Measurements from ENCODE around the gene FHIP1A.
"Not testable (repeated sequence)": the region's sequence is repeated elsewhere in the genome, so short reads cannot be mapped to it uniquely, and the experiment has no call there.

FHIP1A gene
- total RNA-seq = 0 to 6.5 (median 0) reads per million in 17 experiments

DNA sequence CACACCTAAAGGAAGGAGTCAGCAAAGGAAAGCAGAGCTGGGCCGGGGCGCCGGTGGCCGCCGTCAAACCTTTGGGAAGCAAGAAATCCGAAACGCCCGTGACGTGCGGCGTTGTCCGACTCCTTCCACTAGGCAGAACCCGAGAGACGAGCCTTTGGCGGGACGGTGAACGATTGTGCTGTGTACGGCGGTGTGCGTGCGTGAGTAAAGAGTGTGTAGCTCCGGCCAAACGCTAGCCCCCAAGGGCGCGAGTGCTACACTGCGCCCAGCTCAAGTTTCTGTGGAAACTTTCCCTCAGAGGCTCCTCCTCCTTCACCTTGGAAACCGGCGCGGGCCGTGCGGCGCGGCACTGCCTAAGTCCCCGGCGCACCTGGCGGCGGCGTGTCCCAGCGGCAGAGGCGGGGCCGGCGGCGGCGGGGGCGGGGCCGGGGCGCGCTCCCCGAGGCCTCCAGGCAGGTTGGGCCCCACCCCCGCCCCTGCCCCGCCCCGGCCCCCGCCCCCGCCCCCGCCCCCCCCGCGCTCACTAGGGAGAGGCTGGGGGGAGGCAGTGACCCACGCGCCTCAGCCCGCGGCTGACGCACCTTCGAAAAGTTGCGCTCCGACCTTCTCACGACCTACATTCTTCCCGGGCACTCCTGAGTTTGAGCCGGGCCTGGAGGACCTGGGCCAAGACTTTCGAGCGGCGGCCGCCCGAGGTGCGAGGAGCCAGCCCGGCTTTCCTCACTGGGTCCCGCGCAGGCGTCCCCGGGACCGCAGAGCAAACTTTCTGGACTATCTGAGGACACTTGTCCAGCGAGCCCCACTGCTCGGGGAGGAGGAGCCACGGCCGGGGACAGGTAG, at the start of gene FHIP1A:
TSS of gene FHIP1A (plus strand) at position 547 of the 840 bp plus-strand sequence. CDS start 157,084 bp downstream, outside the sequence.
- peak; percentile 18 to 39 (median 24) for DNase-seq

DNA sequence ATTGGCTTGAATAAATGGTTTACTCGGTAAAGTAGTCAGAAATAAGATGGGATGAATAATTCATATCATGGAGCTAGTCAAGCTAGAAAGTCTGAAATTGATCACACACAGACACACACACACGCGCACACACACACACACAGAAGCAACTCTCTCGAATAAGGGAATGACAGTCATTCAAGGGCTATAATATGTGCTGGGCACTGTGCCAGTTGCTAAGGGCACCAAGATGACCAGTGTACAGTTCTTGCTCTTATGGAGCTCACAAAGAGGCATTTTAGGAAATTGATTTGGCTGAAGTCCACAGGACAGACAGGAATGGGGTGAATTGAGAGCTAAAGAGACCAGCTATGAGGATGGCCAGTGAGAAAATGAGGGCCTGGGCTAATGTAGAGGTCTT, 49.4 kb upstream of the FHIP1A start:
- DNase-seq = no peak

DNA sequence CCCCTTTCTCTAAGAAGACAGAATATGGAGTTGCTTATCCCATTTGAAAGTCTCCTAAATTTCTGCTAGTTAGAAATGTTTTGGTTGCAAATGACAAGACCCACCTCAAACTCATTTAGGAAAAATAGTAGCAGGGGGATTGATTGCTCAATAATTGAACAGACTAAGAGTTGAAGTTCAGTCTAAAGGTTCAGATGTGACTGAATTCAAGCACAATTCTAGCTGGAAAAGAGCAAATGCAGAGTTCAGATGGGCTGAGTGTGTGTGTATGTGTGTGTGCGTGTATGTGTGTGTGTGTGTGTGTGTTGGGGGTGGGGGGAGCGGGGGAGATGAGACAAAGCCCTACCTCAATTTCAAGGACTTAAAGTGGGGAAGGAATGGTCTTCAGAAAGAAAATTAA, 47.9 kb upstream of the FHIP1A start:
- DNase-seq = no peak

DNA sequence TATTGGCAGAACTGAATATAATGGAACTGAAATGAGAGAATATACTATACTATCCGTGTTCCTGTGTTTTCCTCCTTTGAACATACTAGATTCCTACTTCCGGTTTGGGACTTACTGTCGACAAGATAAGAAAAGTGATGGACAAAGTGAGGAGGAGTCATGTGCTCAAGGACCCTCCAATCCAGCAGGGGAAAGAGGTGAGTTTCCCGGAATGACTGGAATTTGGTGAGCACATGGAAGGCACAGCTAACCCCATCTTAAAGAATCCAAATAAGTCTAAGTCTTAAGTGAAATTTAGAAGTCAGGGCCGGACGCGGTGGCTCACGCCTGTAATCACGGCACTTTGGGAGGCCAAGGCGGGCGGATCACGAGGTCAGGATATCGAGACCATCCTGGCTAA, 47.0 kb upstream of the FHIP1A start:
- DNase-seq = no peak

DNA sequence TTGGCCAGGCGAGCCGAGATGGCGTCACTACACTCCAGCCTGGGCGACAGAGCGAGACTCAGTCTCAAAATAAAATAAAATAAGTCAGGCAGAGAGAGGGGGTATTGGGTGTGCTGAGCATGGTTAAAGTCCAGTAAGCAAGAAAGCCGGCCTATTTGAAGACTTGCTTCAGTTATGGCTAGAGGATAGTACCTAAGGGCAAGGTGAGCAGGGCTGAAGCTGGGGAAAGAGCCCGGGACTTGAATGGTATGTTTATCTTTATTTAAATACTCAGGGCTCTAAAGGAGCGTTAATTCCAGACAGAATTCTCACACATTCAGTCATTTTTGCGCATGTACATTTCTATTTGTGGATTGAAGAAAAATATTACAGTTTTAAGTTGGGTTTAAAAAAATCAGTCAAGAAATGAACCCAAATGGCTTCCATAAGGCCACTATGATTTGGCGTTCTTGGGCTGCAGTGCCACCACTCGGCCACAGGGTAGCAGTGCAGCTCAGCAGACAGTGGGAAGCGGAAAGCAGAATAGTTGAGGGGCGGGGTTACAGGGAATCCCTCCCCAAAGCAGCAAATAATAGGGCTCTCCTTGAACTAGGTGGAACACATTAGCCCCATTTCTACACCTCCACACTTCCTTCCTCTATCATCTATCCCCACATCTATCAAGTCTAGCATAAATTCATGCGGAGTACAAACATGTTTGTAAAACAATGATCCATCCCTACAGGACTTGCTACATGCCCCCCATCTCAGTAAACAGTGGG, 46.4 kb upstream of the FHIP1A start:
- DNase-seq = peak; percentile 78 to 89 (median 86)

DNA sequence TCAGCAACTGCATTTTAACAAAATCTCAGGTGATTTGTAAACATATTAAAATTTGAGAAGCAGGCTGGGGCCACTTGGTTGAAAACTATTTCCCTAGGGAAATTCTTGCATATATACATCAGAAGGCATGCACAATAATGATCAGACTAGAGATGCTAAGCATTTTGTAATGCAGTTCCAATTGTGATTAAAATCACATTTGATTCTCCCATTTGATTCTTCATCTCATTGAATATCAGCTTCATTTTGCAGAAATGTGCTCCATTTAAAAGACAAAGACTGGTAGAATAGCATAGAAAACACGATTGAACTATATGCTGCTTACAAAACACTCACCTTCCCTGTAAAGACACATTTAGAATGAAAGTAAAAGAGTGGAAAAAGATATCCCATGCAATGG, 32.4 kb upstream of the FHIP1A start:
- no peak for DNase-seq

DNA sequence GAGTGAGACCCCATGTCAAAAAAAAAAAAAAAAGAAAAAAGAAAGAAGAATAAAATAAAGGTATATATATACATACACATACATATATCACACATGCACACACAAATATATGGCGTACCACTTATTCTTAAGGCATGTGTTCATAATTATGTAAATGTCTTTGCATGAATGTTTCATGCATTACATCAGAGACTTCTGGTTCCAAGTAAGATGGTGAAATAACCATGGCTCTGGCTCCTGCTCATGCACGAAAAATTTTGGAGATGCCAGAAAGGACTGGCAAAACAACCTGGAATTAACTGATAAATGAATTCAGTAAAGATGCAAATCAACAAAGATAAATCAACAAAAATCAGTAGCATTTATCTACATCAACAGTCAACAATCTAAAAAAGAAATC, 19.7 kb upstream of the FHIP1A start:
- no peak for DNase-seq

DNA sequence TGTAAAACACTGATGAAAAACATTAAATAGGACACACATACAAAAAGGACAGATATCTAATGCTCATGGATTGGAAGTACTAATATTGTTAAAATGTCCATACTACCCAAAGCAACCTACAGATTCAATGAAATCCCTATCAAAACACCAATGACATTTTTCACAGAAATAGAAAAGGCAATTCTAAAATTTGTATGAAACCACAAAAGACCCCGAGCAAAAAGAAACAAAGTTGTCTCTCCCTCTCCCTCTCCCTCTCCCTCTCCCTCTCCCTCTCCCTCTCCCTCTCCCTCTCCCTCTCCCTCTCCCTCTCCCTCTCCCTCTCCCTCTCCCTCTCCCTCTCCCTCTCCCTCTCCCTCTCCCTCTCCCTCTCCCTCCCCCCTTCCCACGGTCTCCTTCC, 19.2 kb upstream of the FHIP1A start:
- DNase-seq = not testable (repeated sequence)

DNA sequence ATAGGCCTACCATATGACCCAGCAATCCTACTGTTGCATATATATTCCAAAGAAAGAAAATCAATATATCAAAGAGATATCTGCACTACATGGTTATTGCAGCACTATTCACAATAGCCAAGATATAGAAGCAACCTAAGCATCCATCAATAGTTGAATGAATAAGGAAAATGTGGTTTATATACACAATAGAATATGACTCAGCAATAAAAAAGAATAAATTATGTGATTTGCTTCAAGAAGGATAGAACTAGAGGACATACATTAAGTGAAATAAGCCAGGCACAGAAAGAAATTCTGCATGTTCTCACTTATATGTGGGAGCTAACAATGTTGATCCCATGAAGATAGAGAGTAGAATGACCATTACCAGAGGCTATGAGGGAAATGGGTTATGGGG, 13.1 kb upstream of the FHIP1A start:
- no peak for DNase-seq

DNA sequence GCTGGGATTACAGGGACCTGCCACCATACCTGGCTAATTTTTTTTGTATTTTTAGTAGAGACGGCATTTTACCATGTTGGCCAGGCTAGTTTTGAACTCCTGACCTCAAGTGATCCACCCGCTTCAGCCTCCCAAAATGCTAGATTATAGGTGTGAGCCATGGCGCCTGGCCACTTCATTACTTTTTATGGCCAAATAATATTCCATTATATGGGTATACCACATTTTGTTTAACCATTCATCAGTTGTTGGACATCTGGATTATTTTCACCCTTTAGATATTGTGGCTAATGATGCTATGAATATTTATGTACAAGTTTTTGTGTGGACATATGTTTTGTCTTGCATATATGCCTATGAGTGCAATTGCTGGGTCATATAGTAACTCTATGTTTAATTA, 8.6 kb upstream of the FHIP1A start:
- no peak for DNase-seq

DNA sequence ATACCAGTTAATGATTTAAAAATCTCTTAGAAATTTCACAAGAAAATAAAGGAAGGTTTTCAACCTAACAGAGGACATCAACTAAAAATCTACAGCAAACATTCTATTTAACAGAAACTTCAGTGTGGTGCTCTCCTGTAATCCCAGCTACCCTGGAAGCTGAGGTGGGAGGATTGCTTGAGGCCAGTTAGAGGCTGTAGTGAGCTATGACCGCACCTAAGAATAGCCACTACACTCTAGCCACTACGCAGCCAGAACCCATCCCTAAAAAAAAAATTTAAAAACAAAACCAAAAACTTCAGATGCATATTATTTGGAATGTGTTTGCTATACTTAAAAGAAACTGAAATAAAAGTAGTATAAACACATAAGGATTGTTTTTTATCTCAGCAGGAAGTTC, 7.2 kb upstream of the FHIP1A start:
- DNase-seq = no peak

DNA sequence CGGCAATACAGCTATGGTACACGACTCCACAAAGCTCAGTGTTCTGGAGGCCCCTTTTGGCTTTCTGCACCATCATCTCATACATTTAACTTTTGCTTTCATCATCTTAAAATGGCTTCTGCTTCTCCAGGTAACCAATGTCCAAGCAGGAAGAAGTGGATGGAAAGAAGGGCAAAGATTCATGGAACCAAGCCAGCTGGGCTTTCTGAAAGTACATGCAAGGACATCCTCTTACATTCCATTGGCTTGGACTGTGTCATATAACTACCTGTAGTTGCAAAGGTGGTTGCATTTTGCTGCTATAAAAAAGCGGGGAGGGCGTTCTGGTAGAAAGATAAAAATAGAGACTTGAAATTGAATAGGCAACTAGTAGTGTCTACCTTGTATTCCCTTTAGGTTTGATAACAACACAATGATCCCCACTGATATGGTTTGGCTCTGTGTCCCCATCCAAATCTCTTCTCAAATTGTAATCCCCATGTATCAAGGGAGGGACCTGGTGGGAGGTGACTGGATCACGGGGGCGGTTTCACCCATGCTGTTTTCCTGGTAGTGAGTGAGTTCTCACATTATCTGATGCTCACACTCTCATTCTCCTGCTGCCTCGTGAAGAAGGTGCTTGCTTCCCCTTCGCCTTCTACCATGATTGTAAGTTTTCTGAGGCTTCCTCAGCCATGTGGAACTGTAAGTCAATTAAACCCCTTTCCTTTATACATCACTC, 6.7 kb upstream of the FHIP1A start:
- no peak for DNase-seq

DNA sequence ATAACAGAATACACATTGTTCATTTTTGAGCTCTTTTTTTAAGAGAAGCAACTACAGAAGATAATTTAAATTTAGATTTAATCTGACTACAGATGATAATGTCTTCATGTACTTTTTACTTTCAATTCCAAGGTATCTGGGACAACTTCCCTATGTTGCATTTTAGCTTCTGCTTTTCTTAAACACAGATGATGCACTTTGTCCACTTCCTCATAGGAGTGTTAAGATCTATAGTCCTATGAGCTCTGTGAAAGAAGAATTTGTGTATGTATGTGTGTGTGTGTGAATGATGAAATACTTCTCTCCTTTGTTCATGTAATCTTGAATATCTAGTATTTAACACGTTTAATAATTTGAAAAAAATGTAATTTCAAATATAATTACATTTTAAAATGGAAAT, 5.3 kb upstream of the FHIP1A start:
- DNase-seq = peak; percentile 31 to 90 (median 70)

DNA sequence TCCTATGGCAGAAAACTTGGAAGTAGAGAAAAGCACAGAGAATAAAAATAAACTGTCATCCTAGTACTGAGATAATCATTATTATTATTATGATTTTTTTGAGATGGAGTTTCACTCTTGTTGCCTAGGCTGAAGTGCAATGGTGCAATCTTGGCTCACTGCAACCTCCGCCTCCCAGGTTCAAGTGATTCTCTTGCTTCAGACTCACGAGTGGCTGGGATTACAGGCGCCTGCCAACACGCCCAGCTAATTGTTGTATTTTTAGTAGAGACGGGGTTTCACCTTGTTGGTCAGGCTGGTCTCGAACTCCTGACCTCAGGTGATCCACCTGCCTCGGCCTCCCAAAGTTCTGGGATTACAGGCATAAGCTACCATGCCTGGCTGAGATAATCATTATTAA, 4.2 kb upstream of the FHIP1A start:
- DNase-seq = not testable (repeated sequence)

DNA sequence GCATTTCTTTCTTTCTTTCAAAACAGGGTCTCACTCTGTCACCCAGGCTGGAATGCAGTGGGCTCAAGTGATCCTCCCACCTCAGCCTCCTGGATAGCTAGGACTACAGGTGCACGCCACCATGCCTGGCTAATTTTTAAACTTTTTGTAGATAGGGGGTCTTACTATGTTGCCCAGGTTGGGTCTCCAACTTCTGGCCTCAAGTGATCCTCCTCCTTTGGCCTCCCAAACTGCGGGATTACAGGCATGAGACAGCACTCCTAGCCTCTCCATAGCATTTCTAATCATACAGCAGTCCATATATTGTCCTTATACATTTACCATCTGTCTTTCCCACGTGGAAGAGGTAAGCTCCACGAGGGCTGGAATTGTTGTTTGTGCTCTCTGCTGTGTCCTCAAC, 2.0 kb upstream of the FHIP1A start:
- no peak for DNase-seq

DNA sequence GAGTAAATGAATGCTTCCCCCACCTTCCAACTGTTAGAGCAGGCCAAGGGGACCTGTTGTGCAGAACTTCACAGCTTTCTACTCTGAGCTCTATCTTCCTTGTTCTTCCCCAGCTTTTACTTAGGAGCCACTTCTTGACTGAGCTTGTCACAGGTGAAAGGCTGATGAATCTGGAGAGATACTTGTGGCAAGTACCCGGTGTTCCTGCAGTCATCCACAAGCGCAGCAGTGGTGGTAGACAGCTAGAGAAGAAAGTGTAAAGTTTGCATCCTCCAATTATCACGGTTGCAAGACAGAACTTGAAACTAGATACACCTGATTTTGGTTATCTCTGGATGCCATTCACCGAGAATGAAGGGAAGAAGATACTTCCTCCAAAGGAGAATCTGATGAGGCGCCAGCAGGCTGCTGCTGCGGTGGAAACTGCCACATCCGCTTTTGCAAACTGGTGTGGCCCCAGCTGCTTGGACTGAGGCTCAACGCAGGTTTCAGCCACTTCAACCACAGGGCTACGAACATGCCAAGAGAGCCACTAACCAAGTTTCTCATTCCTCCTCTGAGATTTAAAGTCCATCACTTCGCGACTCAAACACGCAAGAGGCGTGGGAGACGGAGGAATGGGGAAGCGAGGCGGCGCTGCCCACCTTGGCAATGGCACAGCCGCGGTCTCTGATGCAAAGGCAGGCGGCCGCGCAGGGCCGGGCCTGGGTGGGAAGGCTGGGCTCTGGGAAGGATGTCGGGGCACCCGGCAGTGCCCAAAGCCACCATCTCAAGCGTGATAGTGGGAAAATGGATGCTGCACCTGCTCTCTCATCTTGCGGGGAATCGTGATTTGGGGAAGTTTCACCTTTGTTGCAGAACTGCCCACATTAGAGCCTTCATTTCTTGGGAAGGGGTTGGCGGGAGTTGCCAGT, 1.3 kb upstream of the FHIP1A start:
- peak; percentile 60 to 74 (median 70) for DNase-seq

DNA sequence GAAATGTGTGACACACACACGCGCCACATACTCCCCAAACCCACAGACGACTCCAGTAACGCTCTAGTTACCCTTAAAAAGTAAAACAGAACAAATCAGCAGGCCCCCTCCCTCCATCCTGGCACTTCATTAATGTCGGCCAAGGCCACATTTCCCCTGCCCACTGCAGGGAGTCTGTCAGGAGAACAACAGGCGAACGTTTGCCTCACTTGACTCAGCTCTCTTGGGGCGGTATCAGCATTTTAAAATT, 671 bp upstream of the FHIP1A start:
- DNase-seq = no peak

DNA sequence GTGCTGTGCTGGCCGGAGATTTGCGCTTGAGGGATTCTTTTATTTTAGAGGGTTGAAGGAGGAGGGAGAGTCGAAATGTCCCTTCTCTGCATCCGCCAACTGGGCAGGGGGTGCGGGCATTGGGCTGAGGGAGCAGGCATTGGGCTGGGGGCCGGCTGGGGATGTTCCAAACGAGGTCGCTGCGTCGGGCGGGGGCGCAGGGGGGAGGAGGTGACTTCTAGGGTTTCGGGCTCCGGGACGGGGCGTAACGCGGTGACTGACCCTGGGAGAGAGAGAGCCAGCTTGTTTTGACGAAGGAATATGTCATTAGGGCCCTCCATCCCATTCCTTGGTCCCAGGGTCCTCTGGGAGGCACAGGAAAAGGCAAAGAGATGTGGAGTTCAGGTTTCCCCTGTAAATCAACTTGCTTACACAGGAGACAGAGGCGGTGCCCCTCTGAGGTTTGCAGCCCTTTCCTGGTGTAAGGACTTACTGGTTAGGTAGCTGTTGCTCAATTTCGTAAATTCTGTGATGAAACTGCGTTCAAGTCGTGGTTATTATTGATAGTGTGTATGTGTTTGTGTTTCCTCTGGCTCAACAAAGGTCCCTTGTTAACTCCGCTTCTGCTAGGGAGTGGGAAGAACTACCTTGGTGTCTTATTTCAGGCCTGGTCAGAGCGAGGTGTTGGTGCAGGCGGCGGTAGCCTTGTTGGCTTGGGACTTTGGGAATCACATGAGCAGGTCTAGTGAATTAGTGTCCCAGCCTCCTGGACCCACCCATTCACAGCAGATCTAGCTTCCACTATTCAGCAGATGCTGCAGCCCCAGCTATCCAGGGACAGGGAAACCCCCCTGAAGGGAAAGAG, 716 bp downstream of the FHIP1A start:
- no peak for DNase-seq

DNA sequence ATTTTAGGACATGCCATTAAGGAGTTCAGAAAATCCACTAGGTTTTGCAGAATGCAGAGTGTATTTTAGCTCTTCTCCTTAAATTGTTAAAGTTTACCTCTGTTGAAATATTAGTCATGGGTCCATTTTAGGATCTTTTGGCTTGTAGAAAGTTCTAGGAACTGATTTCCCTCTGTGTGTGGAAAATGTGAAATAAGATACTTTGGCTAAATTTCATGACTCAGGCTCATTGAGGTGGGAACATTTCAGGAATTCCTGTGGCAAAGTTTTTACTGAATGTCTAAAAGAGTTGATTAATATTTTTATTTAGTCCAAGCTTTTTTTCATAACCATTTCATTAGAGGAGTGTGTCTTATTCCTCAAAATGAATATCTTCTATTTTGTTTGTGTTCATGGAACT, 7.0 kb downstream of the FHIP1A start:
- no peak for DNase-seq

DNA sequence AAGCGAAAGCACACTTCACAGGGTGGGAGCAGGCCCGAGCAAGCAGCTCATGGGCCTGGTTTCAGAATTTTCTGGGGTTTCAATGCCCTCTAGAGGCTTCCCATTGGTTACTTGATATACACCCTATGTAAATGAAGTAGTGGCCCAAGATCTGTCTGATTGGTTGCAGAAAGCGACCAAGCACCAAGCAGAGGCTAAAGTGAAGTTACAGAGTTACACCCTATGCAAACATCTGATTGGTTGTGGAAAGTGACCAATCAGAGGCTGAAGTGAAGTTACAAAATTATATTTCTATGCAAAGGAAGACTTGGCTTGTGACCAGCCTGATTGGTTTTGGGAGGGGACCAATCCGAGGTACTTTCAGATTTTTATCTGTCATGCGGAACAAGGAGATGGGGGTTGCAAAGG, 8.2 kb downstream of the FHIP1A start:
- no peak for DNase-seq

DNA sequence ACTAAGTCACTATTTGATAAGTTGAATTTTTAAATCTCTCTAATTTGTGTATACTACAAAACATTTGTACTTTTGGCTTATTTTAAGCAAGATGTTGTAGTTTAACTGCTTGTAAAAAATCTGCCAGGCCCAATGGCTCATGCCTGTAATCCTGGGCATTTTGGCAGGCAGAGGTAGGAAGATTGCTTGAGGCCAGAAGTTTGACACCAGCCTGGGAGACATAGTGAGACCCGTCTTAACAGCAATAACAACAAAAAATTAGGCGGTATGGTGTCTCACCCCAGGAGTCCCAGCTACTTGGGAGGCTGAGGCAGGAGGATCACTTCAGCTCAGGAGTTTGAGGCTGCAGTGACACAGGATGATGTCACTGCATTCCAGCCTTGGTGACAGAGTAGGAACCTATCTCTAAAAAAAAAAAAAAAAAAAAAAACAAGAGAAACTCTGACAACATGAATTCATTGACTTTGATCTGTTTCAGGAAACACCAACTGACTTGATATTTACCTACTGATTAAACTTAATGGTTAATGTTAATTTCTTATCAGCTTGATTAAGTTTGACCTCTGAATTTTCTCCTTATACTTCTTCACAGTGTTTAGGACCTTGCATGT, 8.9 kb downstream of the FHIP1A start:
- DNase-seq = no peak

Measured in suppressor macrophage (primary cell).